Activated CD8-positive, alpha-beta memory T cell treated with anti-CD3 and anti-CD28 coated beads for 24 hours (primary cell): ENCODE data around the gene SLC39A13.

Source experiments
- DNase-seq: peaks from one replicate; pipeline ENCODE4 v3.0.0-alpha.2; 2020

The SLC39A13 gene

GRCh38 chr11:47433157-47433556 lies 24.8 kb downstream of the SLC39A13 start:
- no peak for DNase-seq

DNA sequence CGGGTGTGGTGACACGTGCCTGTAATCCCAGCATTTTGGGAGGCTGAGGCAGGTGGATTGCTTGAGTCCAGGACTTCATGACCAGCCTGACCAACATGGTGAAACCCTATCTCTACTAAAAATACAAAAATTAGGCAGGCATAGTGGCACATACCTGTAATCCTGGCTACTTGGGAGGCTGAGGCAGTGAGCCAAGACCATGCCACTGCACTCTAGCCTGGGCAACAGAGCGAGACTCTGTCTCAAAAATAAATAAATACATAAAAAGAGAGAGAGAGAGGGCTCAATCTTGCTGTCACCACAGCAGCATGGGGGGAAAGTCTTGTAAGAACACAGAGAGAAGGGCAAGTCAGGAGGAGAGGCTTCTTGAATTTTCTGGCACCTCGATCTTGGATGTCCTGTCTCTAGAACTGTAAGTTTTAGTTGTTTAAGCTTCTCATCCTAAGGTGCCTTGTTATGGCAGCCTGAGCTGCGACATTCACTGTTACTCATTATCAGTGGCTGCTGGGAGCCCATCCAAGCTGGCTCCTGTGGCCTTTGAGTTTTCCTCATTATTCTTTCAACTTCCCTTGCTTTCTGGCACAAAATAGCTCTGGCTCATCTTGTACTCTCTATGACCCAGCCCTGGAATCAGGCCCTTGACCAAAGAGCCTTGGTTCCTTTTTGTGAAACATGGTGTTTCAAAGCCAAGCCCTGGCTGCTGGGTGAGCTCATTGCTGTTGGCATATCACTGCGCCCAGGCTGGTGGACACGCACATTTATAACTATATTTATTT lies 25.8 kb downstream of the SLC39A13 start:
- no peak for DNase-seq

GRCh38 chr11:47435687-47436086 lies 27.3 kb downstream of the SLC39A13 start:
- no peak for DNase-seq

GRCh38 chr11:47436726-47437125 lies 28.3 kb downstream of the SLC39A13 start:
- DNase-seq, result no peak

DNA sequence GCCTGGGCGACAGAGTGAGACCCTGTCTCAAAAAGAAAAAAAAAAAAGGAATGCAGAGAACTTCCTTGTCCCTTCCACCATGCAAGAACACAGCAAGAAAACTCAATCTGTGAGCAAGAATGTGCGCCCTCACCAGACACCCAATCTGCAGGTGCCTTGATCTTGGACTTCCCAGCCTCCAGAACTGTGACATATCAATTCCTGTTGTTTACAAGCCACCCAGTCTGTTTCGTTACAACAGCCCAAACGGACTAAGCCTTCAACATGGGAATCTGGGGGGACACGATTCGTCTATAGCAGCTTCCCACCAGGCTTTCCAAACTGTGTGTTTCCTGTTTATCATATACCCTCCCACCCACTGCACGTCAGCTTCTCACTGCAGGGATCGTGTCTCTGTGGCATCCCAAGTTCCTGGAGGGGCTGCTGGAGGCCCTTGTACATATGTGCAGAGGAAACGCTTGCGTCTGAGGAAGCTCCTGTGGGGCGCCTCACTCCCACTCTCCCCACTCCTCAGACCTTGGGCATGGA lies 28.9 kb downstream of the SLC39A13 start:
- DNase-seq, result no peak

DNA sequence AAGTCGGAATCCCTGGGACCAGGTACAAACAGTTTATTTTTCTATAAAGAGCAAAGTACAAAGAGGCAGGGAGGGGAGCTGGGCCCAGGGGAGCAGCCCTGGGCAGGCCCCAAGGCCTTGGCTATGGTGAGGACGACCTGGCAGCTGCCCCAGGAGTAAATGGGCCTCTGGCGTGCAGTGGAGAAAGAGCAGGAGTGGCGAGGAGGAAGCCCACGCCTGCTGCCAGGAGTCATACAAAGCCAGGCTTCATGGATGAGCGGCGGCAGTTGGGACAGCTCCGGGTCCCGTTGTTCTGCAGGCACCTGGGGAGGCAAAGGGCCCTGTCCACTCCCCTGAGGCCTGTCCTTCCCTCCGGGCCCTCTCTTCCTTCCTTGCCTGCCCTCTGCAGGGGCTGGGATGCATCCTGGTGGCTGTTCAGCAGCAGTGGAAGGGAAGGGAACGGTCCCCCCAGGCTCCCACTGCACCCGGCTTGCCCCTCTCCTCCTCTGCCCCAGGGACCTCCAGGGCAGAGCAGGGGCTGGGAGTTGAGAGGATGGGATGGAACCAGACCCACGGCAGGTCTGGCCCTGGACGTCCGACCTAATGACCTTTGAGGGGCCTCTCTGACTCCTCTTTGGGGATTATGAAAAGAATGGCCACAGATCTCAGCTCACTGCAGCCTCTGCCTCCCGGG lies 29.5 kb downstream of the SLC39A13 start:
- no peak for DNase-seq

GRCh38 chr11:47438721-47439120 lies 30.3 kb downstream of the SLC39A13 start:
- no peak for DNase-seq

DNA sequence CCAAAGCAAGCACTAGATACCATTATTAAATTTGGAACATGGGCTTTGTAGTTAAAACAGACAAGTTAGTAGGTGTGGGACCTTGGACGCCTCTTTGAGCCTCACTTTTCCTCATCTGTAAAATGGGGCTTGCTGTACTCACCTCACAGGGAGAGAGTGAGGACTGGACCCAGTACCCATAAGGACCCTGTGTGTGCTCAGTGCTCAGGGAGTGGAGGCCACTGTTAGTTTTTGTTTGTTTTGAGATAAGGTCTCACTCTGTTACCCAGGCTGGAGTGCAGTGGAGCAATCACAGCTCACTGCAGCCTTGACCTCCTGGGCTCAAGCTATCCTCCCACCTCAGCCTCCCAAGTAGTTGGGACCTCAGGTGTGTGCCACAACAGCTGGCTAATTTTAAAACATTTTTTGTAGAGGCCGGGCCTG lies 31.7 kb downstream of the SLC39A13 start:
- no peak for DNase-seq

- no peak for DNase-seq
These were observed 33.0 kb downstream of the SLC39A13 start for GRCh38 chr11:47441421-47441820.

DNA sequence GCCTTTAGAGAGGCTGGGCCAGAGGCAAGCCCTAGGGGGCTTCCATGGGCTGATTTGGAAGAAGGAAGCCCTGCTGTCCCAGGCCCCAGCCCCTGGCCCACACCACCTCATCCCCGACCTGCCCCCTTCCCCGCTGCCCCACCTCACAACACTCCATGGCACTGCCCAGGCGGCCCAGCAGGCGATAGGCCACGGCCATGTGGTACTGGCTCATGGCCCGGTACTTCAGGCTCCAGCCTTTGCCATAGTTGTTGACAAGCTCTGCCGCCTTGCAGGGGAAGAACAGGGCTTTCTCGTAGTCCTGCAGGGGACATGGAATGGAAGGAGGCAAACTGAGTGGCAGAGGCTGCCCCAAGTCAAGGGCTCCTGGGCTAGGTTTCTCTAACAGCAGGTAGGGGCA lies 34.1 kb downstream of the SLC39A13 start:
- DNase-seq, result no peak

GRCh38 chr11:47443028-47443700 lies 34.8 kb downstream of the SLC39A13 start:
- DNase-seq, result no peak

GRCh38 chr11:47443817-47444216 lies 35.4 kb downstream of the SLC39A13 start:
- DNase-seq, result no peak

- DNase-seq, result no peak
These were observed 37.5 kb downstream of the SLC39A13 start for GRCh38 chr11:47445840-47446239.

- no peak for DNase-seq
These were observed 38.4 kb downstream of the SLC39A13 start for GRCh38 chr11:47446833-47447232.

DNA sequence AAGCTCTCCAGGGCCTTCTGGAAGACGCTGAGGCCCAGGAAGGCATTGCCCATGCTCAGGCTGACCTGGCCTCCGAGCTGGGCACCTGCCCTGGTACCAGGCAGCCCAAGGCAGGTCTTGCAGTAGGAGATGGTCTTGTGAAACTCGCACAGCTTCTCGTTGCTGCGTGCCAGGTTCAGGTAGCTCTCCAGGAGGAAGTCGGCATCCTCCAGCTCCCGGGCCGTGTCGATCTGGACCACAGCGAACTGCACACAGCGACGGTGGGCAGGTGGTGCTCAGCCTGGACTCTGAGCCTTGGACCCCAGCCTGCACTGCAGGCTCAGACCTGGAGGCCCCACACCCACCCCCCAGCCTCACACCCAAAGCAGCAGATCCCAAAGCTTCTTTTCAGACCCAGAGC lies 39.5 kb downstream of the SLC39A13 start:
- no peak for DNase-seq

DNA sequence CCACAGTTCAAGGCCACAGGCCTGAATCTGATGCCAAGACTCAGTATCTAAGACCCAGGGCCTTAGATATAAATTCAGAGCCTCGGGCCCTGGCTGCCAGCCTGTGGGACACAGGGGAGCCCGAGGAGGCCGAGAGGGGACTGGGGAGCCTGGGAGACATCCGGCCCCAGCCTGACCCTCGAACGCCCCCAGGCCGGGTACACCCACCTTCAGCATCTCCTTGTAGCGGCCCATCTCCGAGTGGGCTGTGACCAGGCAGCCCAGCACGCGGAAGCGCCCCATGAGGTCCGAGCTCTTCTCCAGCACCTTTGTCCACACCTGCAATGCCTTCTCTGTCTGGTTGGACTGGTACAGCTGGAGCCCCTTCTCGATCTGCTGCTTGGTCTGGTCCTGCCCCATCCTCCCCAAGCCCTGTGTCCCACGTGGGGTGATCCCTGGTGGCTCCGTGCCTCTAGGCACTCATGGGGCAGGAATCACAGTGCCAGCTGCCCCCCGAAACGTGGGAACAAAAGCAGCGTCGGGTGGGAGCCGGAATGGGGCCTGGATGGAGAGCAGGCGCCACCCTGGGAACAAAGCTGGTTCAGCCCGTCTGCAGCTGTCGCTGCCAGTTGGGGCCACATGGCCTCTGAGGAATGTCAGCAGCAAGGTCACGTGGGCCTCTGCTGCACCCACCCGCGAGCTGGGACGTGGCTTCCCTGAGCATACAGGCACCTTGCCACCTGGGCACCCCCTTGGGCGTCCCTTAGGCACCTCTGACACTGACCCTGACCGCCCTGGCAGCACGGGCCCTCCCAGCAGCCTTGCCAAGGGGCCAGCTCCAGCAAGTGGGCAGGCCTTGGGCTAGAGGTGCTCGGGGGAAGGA lies 40.4 kb downstream of the SLC39A13 start, which contains the start of gene RAPSN:
RAPSN (minus strand) TSS at position 571 of the 862 bp plus-strand sequence; CDS start at position 399, 172 bp downstream.
- no peak for DNase-seq

DNA sequence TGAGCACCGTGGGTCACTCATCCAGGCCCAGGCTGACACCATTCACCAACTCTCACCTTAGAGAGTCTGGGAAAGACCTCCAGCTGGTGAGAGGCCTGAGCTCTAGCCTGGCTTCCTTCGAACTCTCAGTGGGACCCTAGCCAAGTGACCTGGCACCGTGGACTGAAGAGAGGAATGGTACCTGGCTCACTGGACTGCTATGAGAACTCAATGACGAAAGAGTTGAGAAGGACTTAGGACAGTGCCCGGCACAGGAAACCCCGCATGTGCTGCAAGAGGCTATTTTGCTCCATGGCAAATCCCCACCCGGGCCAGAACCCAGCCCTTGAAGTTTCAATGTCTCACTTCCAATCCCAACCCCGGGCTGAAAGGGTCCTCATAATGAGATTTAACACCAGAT lies 41.2 kb downstream of the SLC39A13 start:
- DNase-seq, result no peak

DNA sequence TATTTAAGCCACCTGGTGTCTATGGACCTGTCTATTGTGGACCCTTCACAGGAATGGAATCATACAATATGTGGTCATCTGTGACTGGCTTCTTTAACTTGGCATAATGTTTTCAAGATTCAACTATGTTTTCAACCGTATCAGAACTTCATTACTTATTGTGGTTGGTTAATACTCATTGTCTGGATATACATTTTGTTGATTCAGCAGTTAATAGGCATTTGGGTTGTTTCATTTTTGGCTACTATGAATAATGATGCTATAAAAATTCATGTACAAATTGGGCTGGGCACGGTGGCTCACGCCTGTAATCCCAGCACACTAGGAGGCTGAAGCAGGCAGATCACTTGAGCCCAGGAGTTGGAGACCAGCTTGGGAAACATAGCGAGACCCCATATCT lies 43.0 kb downstream of the SLC39A13 start:
- DNase-seq, result no peak

DNA sequence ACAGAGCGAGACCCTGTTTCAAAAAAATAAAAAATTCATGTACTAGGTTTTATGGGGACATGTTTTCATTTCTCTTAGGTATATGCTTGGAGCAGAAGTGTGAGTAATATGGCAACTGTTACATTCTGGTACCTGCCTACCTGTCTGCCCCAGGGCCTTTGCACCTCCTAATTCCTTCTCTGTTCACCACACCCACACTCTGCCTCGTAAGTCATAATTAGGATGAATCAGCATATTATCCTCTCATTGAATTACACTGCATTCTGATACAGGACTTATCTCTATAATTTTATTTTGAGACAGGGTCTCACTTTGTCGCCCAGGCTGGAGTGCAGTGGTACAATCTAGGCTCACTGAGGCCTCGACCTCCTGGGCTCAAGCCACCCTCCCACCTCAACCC lies 43.6 kb downstream of the SLC39A13 start:
- no peak for DNase-seq

DNA sequence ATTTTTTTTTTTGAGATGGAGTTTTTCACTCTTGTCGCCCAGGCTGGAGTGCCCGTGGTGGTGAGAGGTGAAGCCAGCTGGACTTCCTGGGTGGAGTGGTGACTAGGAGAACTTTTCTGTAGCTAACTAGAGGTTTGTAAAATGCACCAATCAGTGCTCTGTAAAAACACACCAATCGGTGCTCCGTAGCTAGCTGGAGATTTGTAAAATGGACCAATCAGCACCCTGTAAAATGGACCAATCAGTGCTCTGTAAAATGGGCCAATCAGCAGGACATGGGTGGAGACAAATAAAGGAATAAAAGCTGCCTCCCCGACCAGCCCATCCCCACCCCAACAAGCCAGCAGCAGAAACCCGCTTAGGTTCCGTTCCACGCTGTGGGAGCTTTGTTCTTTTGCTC lies 45.0 kb downstream of the SLC39A13 start:
- no peak for DNase-seq

DNA sequence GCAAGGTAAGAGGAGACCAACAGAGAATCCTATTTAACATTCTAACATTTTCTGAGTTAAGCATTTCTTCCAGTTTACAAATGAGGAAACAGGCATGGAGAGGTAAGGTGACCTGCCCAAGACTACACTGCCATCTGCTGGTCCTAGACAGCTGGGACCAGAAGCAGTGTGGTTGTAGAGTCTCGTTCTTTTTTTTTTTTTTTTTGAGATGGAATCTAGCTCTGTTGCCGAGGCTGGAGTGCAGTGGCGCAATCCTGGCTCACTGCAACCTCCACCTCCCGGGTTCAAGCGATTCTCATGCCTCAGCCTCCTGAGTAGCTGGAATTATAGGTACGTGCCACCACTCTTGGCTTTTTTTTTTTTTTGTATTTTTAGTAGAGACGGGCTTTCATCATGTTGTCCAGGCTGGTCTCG lies 45.9 kb downstream of the SLC39A13 start:
- DNase-seq, result peak; percentile 62

DNA sequence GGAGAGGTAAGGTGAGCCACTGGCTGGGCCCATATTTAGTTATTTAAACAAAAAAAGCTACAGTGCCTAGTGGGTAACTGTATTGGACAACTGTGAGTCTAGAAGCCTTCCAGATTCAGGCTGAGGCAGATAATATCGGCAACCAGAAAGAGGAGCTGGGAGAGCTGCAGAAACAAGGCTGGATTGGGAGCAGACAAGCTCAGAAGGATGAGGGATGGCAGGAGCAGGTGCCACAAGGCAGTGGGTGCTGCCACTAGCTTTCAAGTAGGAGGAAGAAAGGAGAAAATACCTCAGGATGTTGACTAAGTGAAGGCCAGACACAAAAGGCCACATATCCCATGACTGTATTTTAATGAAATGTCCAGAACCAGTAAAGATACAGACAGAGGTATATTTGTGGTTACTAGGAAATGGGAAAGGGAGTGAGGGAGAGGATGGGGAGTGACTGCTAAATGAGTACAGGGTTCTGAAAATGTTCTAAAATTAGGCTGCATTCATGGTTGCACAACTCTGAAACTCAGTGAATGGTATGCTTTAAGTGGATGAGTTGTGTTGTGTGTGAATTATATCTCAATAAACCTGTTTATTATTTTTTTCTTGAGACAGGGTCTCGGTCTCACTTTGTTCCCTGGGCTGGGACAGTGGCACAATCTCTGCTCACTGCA lies 52.3 kb downstream of the SLC39A13 start:
- no peak for DNase-seq
